OCI-LY1 (cell line): ENCODE data around the gene UNCX.
"Not testable (repeated sequence)": the region's sequence is repeated elsewhere in the genome, so short reads cannot be mapped to it uniquely, and the experiment has no call there.

Experiments used
- H2AFZ ChIP-seq: fragments of 200-600 bp; sonication (generic), shearing (Covaris generic); 2 replicates; pipeline ENCODE4 v1.6.0; 2014; ENCODE audit warnings: antibody characterized with exemption, mild to moderate bottlenecking, low read length
- H3F3A ChIP-seq: fragments of 200-600 bp; sonication (generic), shearing (Covaris generic); 2 replicates; pipeline ENCODE4 v1.6.0; 2014; ENCODE audit warnings: mild to moderate bottlenecking, antibody characterized with exemption, low read length, moderate library complexity; ENCODE audit not compliant: insufficient read depth
- H3K27ac ChIP-seq: fragments of 200-600 bp; sonication (generic); 2 replicates; pipeline ENCODE4 v1.5.1; 2014; ENCODE audit warnings: low read length, mixed run types, mild to moderate bottlenecking, low read depth; ENCODE audit not compliant: poor library complexity, severe bottlenecking
- H3K27me3 ChIP-seq: fragments of 200-600 bp; sonication (generic); 2 replicates; pipeline ENCODE4 v1.6.0; 2014; ENCODE audit warnings: antibody characterized with exemption, mild to moderate bottlenecking, low read length, moderate library complexity; ENCODE audit not compliant: insufficient read depth
- H3K36me3 ChIP-seq: fragments of 200-600 bp; sonication (generic); 2 replicates; pipeline ENCODE4 v1.6.1; 2014; ENCODE audit warnings: mild to moderate bottlenecking, antibody characterized with exemption, low read length, moderate library complexity, mixed read lengths; ENCODE audit not compliant: insufficient read depth
- H3K4me1 ChIP-seq: fragments of 200-600 bp; sonication (generic); 2 replicates; pipeline ENCODE4 v1.5.1; 2014; ENCODE audit warnings: mild to moderate bottlenecking, low read length, moderate library complexity; ENCODE audit not compliant: insufficient read depth, severe bottlenecking
- H3K4me2 ChIP-seq: fragments of 200-600 bp; sonication (generic), shearing (Covaris generic); 2 replicates; pipeline ENCODE4 v1.6.1; 2014; ENCODE audit warnings: low read length
- H3K4me3 ChIP-seq: fragments of 200-600 bp; sonication (generic); 2 replicates; pipeline ENCODE4 v1.5.1; 2014; ENCODE audit warnings: low read length, low read depth, mild to moderate bottlenecking, mixed read lengths; ENCODE audit not compliant: poor library complexity, severe bottlenecking
- H3K79me2 ChIP-seq: fragments of 200-600 bp; shearing (Covaris generic); 2 replicates; pipeline ENCODE4 v1.6.1; 2016; ENCODE audit warnings: mixed run types, low read length, mixed read lengths; ENCODE audit not compliant: insufficient read depth
- H3K9ac ChIP-seq: fragments of 200-600 bp; sonication (generic), shearing (Covaris generic); 2 replicates; pipeline ENCODE4 v1.6.1; 2014; ENCODE audit warnings: mild to moderate bottlenecking, low read length, mixed read lengths
- H3K9me2 ChIP-seq: fragments of 200-600 bp; sonication (generic), shearing (Covaris generic); 2 replicates; pipeline ENCODE4 v1.6.1; 2014; ENCODE audit warnings: low read depth, mild to moderate bottlenecking, low read length, mixed read lengths
- H3K9me3 ChIP-seq: fragments of 200-600 bp; shearing (Covaris generic); 2 replicates; pipeline ENCODE4 v1.6.1; 2014; ENCODE audit warnings: low read length, mixed read lengths
- H4K20me1 ChIP-seq: fragments of 200-600 bp; sonication (generic), shearing (Covaris generic); 2 replicates; pipeline ENCODE4 v1.6.0; 2016; ENCODE audit warnings: mild to moderate bottlenecking, low read length; ENCODE audit not compliant: insufficient read depth
- CTCF ChIP-seq: fragments of 200-600 bp; sonication (generic), shearing (Covaris generic); IDR thresholded peaks from 2 replicates; pipeline ENCODE4 v1.5.1; 2017; ENCODE audit warnings: mild to moderate bottlenecking, antibody characterized with exemption, low read length, moderate library complexity, mixed read lengths
- EZH2 ChIP-seq: fragments of 200-600 bp; sonication (generic), shearing (Covaris generic); IDR thresholded peaks from 2 replicates; pipeline ENCODE4 v1.8.0; 2017; ENCODE audit warnings: borderline replicate concordance, mixed run types, mild to moderate bottlenecking, antibody characterized with exemption, low read length, moderate library complexity, mixed read lengths

Gene UNCX

GRCh38 chr7:1278543-1278942 is 45.9 kb downstream of the UNCX start:
- Histone ChIP-seq H3K4me3 (no peak overlapping the region), H3K9me3 (no peaks in the 10 kb centered on the region), H3K36me3 (no peaks in the 10 kb centered on the region), H3K27me3 (no peaks in the 10 kb centered on the region), H3K27ac (no peak overlapping the region), H3K79me2 (no peaks in the 10 kb centered on the region), H4K20me1 (no peaks in the 10 kb centered on the region), H2AFZ (no peak overlapping the region), H3F3A (no peaks in the 10 kb centered on the region), H3K4me1 (no peaks in the 10 kb centered on the region), H3K9ac (no peak overlapping the region), H3K9me2 (no peaks in the 10 kb centered on the region), H3K4me2 (no peak overlapping the region)
- no peak for TF ChIP-seq EZH2
- no peak for TF ChIP-seq CTCF

GRCh38 chr7:1279041-1279440 is 46.4 kb downstream of the UNCX start:
- TF ChIP-seq EZH2 (no peak), CTCF (no peak)
- H3F3A ChIP-seq, result no peaks in the 10 kb centered on the region
- H3K4me2 ChIP-seq, result no peak overlapping the region
- H3K27me3 ChIP-seq, result no peaks in the 10 kb centered on the region; the same call in 1 of the 2 replicates
- H3K9me3 ChIP-seq, result no peaks in the 10 kb centered on the region
- no peak overlapping the region for H3K27ac ChIP-seq
- no peaks in the 10 kb centered on the region for H4K20me1 ChIP-seq
- no peak overlapping the region for H2AFZ ChIP-seq
- no peak overlapping the region for H3K4me3 ChIP-seq
- no peaks in the 10 kb centered on the region for H3K36me3 ChIP-seq
- H3K4me1 ChIP-seq, result no peaks in the 10 kb centered on the region
- no peak overlapping the region for H3K9ac ChIP-seq
- no peaks in the 10 kb centered on the region for H3K79me2 ChIP-seq
- H3K9me2 ChIP-seq, result no peaks in the 10 kb centered on the region

GRCh38 chr7:1279895-1280294 is 47.2 kb downstream of the UNCX start:
- not testable (repeated sequence) for H3K9me3 ChIP-seq, H3K27me3 ChIP-seq, H3K4me1 ChIP-seq, H2AFZ ChIP-seq, H3K4me3 ChIP-seq, H3K9ac ChIP-seq, H3K4me2 ChIP-seq, H4K20me1 ChIP-seq, H3F3A ChIP-seq, H3K27ac ChIP-seq, H3K79me2 ChIP-seq, H3K9me2 ChIP-seq, H3K36me3 ChIP-seq

- no peaks in the 10 kb centered on the region; the same call in 1 of the 2 replicates for H3K27me3 ChIP-seq
- H3K79me2 ChIP-seq, result no peaks in the 10 kb centered on the region
- H3K9me2 ChIP-seq, result no peaks in the 10 kb centered on the region
- H3K4me3 ChIP-seq, result no peak overlapping the region
- H3F3A ChIP-seq, result no peaks in the 10 kb centered on the region
- no peak overlapping the region for H3K4me2 ChIP-seq
- H3K36me3 ChIP-seq, result no peaks in the 10 kb centered on the region
- TF ChIP-seq CTCF, result no peak
- no peaks in the 10 kb centered on the region for H3K9me3 ChIP-seq
- no peak overlapping the region for H3K9ac ChIP-seq
- H4K20me1 ChIP-seq, result no peaks in the 10 kb centered on the region
- H3K27ac ChIP-seq, result no peak overlapping the region
- H3K4me1 ChIP-seq, result no peaks in the 10 kb centered on the region
- H2AFZ ChIP-seq, result no peak overlapping the region
Measured at GRCh38 chr7:1281068-1281467, 48.4 kb downstream of the UNCX start.
